Mucosa of descending colon (tissue), 3 donors: ENCODE data around the gene TAS2R60. TPM values are rescaled to one million over a fixed set of nuclear protein-coding genes. Genes with fewer than 3 reads are reported as not detected.
"Not testable (repeated sequence)": the region's sequence is repeated elsewhere in the genome, so short reads cannot be mapped to it uniquely, and the experiment has no call there.

ENCODE experiments used
- ATAC-seq: fragments of 200-7000 bp; cut with Tn5 transposase; one replicate; pipeline ENCODE4 v1.9.1; 2020; ENCODE audit warnings: mild to moderate bottlenecking, moderate library complexity
- DNase-seq, 3 donors: peaks; one replicate each; pipeline ENCODE4 v3.0.0-alpha.2; 2020
- H3K36me3 ChIP-seq: fragments of 200-600 bp; one replicate; pipeline ENCODE4 v1.8.0; 2021; ENCODE audit warnings: low read depth, mild to moderate bottlenecking
- H3K4me1 ChIP-seq: fragments of 200-600 bp; one replicate; pipeline ENCODE4 v1.8.0; 2021; ENCODE audit warnings: low read depth, mild to moderate bottlenecking
- H3K4me3 ChIP-seq: fragments of 200-600 bp; one replicate; pipeline ENCODE4 v1.8.0; 2021; ENCODE audit warnings: mild to moderate bottlenecking
- H3K9me3 ChIP-seq: fragments of 200-600 bp; one replicate; pipeline ENCODE4 v1.8.0; 2021; ENCODE audit warnings: mild to moderate bottlenecking
- CTCF ChIP-seq: fragments of 200-600 bp; IDR thresholded peaks from one replicate; pipeline ENCODE4 v1.8.0; 2022; ENCODE audit warnings: antibody characterized with exemption, mild to moderate bottlenecking
- intact Hi-C, 2 donors: fragments of 100-400 bp; cut with DNase I in 1 of 2; cut with micrococcal nuclease in 1 of 2; formaldehyde crosslinking; loops; one replicate each; pipeline versions ENCODE4 v1.11.0 to v1.11.1; 2022; cut with DNase I, micrococcal nuclease
- total RNA-seq, 3 donors: library from RNA; stranded (reverse); fragmentation: NEBNext Ultra II Directional in 2 of 3; extraction: Animal tissue kit (Norgen Biotek cat#: 25700) in 2 of 3; gene quantifications; one replicate each; pipeline versions ENCODE4 v1.2.1 to v1.2.4, GENCODE V29; 2021 to 2023
- donor health status: DM: no; HTN: no; CAD: no; lungs with moderate emphysema.
- donor health status: DM: no; HTN: no; CAD: no.
- donor health status: DM: no; HTN: yes; CAD: no.

The TAS2R60 gene
- total RNA-seq, 3 donors from 2014 or later, result 0.32 TPM; not detected in 2

GRCh38 chr7:143479055-143479766 is 36.0 kb downstream of the TAS2R60 start:
- H3K36me3 ChIP-seq, result no peaks in the 10 kb centered on the region
- DNase-seq, result no peak
- H3K9me3 ChIP-seq, result no peaks in the 10 kb centered on the region
- intact Hi-C loops, result no loop called here
- ATAC-seq, result no peak
- TF ChIP-seq CTCF, result no peak
- no peak overlapping the region for H3K4me3 ChIP-seq
- no peaks in the 10 kb centered on the region for H3K4me1 ChIP-seq

- Histone ChIP-seq H3K4me3 (no peak overlapping the region), H3K36me3 (no peaks in the 10 kb centered on the region), H3K4me1 (no peaks in the 10 kb centered on the region), H3K9me3 (no peaks in the 10 kb centered on the region)
- ATAC-seq (no peak), DNase-seq (no peak)
- intact Hi-C loops, result no loop called here
- TF ChIP-seq CTCF, result no peak
Observed at GRCh38 chr7:143480501-143480900, 37.2 kb downstream of the TAS2R60 start.

- intact Hi-C loops, result no loop called here
- Histone ChIP-seq H3K4me3 (no peak overlapping the region), H3K36me3 (no peaks in the 10 kb centered on the region), H3K9me3 (no peaks in the 10 kb centered on the region), H3K4me1 (no peaks in the 10 kb centered on the region)
- DNase-seq (no peak), ATAC-seq (no peak)
- no peak for TF ChIP-seq CTCF
Observed at GRCh38 chr7:143484119-143484518, 40.9 kb downstream of the TAS2R60 start.

GRCh38 chr7:143485094-143485493 is 41.8 kb downstream of the TAS2R60 start:
- ATAC-seq, result no peak
- no peaks in the 10 kb centered on the region for H3K36me3 ChIP-seq
- H3K4me1 ChIP-seq, result no peaks in the 10 kb centered on the region
- TF ChIP-seq CTCF, result no peak
- intact Hi-C loops, result no loop called here
- no peak overlapping the region for H3K4me3 ChIP-seq
- H3K9me3 ChIP-seq, result no peaks in the 10 kb centered on the region
- no peak for DNase-seq

GRCh38 chr7:143485500-143485899 is 42.2 kb downstream of the TAS2R60 start:
- H3K4me3 ChIP-seq, result no peak overlapping the region
- ATAC-seq (no peak), DNase-seq (no peak)
- H3K9me3 ChIP-seq, result no peaks in the 10 kb centered on the region
- no peaks in the 10 kb centered on the region for H3K36me3 ChIP-seq
- H3K4me1 ChIP-seq, result no peaks in the 10 kb centered on the region
- TF ChIP-seq CTCF, result no peak
- intact Hi-C loops, result no loop called here

GRCh38 chr7:143486266-143486665 is 43.0 kb downstream of the TAS2R60 start:
- DNase-seq, H3K4me3 ChIP-seq, H3K4me1 ChIP-seq, H3K9me3 ChIP-seq, H3K36me3 ChIP-seq, intact Hi-C loops, ATAC-seq: not testable (repeated sequence)
